CD14-positive monocyte (primary cell): Measurements from ENCODE around the gene CNTNAP5. TPM values are rescaled to one million over a fixed set of nuclear protein-coding genes. Genes with fewer than 3 reads are reported as not detected.

Experiments
- DNase-seq, 3 donors: peaks; one replicate each; pipeline ENCODE4 v3.0.0-alpha.2; 2011 to 2022
- H2AFZ ChIP-seq: 2 replicates; pipeline ENCODE4 v1.6.0; 2012; ENCODE audit warnings: mild to moderate bottlenecking, low read depth, low read length, inconsistent platforms; ENCODE audit not compliant: insufficient read depth, poor library complexity, severe bottlenecking
- H3K27ac ChIP-seq, 2 donors: 1 replicate in 1 of 2; 2 replicates in 1 of 2; pipeline ENCODE4 v1.5.1; 2012 to 2013; ENCODE audit warnings: low read length in 2 of 2, control low read depth in 1 of 2, inconsistent platforms in 1 of 2, low read depth in 1 of 2, mild to moderate bottlenecking in 1 of 2
- H3K27me3 ChIP-seq, 2 donors: one replicate each; pipeline versions ENCODE4 v1.6.0 to v1.6.1; 2011 to 2013; ENCODE audit warnings: low read length in 2 of 2; ENCODE audit not compliant: control insufficient read depth in 2 of 2, insufficient read depth in 2 of 2
- H3K36me3 ChIP-seq, 2 donors: replicated peaks in 1 of 2; 1 replicate in 1 of 2; 2 replicates in 1 of 2; pipeline versions ENCODE4 v1.5.1 to v1.6.1; 2012 to 2013; ENCODE audit warnings: low read length in 2 of 2, control low read depth in 1 of 2, inconsistent platforms in 1 of 2, mild to moderate bottlenecking in 1 of 2; ENCODE audit not compliant: insufficient read depth in 2 of 2, control insufficient read depth in 1 of 2
- H3K4me1 ChIP-seq, 2 donors: 1 replicate in 1 of 2; 2 replicates in 1 of 2; pipeline versions ENCODE4 v1.5.1 to v1.6.1; 2012 to 2013; ENCODE audit warnings: low read length in 2 of 2, control low read depth in 1 of 2, inconsistent platforms in 1 of 2, mild to moderate bottlenecking in 1 of 2, moderate library complexity in 1 of 2; ENCODE audit not compliant: insufficient read depth in 2 of 2, control insufficient read depth in 1 of 2
- H3K4me2 ChIP-seq: replicated peaks from 2 replicates; pipeline ENCODE3; 2012; ENCODE audit warnings: low read length, moderate library complexity, mild to moderate bottlenecking; ENCODE audit not compliant: poor library complexity, severe bottlenecking; ENCODE audit errors: extremely low read depth
- H3K4me3 ChIP-seq, 3 experiments: fragments of 200-600 bp in 1 of 3; sonication (generic) in 1 of 3; replicated peaks in 1 of 3; 1 replicate in 2 of 3; 2 replicates in 1 of 3; pipeline ENCODE4 v1.5.1; 2011 to 2013; ENCODE audit warnings: low read length in 3 of 3, mild to moderate bottlenecking in 3 of 3, control low read depth in 2 of 3, low read depth in 2 of 3, inconsistent platforms in 1 of 3, moderate library complexity in 1 of 3
- H3K79me2 ChIP-seq: 2 replicates; pipeline ENCODE4 v1.6.0; 2012; ENCODE audit warnings: mild to moderate bottlenecking, control low read depth, inconsistent platforms, low read length, moderate library complexity; ENCODE audit not compliant: insufficient read depth
- H3K9ac ChIP-seq: 2 replicates; pipeline ENCODE4 v1.6.0; 2017; ENCODE audit warnings: low read length, mild to moderate bottlenecking; ENCODE audit not compliant: insufficient read depth, poor library complexity, severe bottlenecking
- H3K9me3 ChIP-seq, 2 donors: replicated peaks in 1 of 2; 1 replicate in 1 of 2; 2 replicates in 1 of 2; pipeline versions ENCODE4 v1.5.1 to v1.6.1; 2012 to 2013; ENCODE audit warnings: low read length in 2 of 2, control low read depth in 1 of 2; ENCODE audit not compliant: control insufficient read depth in 1 of 2, insufficient read depth in 1 of 2
- H4K20me1 ChIP-seq: 2 replicates; pipeline ENCODE4 v1.6.0; 2012; ENCODE audit warnings: mild to moderate bottlenecking, low read length, control low read depth, moderate library complexity; ENCODE audit not compliant: insufficient read depth
- H3K27ac Mint-ChIP-seq, 7 donors: one replicate each; pipeline ENCODE4 v1.8.0; 2020; ENCODE audit warnings: mild to moderate bottlenecking in 7 of 7, mixed read lengths in 7 of 7, moderate library complexity in 6 of 7, inconsistent platforms in 2 of 7
- H3K27me3 Mint-ChIP-seq, 3 donors: one replicate each; pipeline ENCODE4 v1.8.0; 2021 to 2022; ENCODE audit warnings: low read depth in 3 of 3, mild to moderate bottlenecking in 3 of 3, mixed read lengths in 3 of 3, moderate library complexity in 3 of 3, inconsistent platforms in 1 of 3
- H3K36me3 Mint-ChIP-seq, 2 donors: one replicate each; pipeline ENCODE4 v1.8.0; 2020; ENCODE audit warnings: mixed read lengths in 2 of 2, inconsistent platforms in 1 of 2, mild to moderate bottlenecking in 1 of 2
- H3K4me1 Mint-ChIP-seq: one replicate; pipeline ENCODE4 v1.8.0; 2020; ENCODE audit warnings: mild to moderate bottlenecking, mixed read lengths
- H3K4me3 Mint-ChIP-seq, 2 donors: one replicate each; pipeline ENCODE4 v1.8.0; 2020; ENCODE audit warnings: mild to moderate bottlenecking in 2 of 2, mixed read lengths in 2 of 2, moderate library complexity in 1 of 2
- H3K9me3 Mint-ChIP-seq, 7 donors: one replicate each; pipeline ENCODE4 v1.8.0; 2020 to 2022; ENCODE audit warnings: mixed read lengths in 7 of 7, mild to moderate bottlenecking in 6 of 7, moderate library complexity in 6 of 7, inconsistent platforms in 2 of 7
- WGBS: methylation state at CpG from one replicate; pipeline ENCODE4 v1.1.5; 2013; ENCODE audit warnings: missing lambda C conversion rate; ENCODE audit not compliant: insufficient coverage; 5-methylcytosine and 5-hydroxymethylcytosine counted together
- intact Hi-C, 2 donors: fragments of 100-400 bp; cut with micrococcal nuclease; formaldehyde crosslinking; loops; one replicate each; pipeline versions ENCODE4 v1.15.0 to v1.15.1; 2023
- polyA plus RNA-seq, 3 donors: library from polyadenylated mRNA; depleted of rRNA in 1 of 3; unstranded in 2 of 3; stranded (reverse) in 1 of 3; fragments of 300-500 nt in 2 of 3; fragments of >200 nt in 1 of 3; fragmentation: Illumina TruSeq in 2 of 3; gene quantifications; 1 replicate in 2 of 3; 2 replicates in 1 of 3; pipeline ENCODE4 v1.2.3, GENCODE V29; 2012 to 2021
- TF ChIP-seq, protein P1 (sequence below): fragments of 200-600 bp; IDR thresholded peaks from one replicate; pipeline ENCODE4 v1.8.0; 2022; ENCODE audit warnings: antibody characterized with exemption, mild to moderate bottlenecking

CNTNAP5 gene
- polyA plus RNA-seq, 3 donors: not detected

DNA sequence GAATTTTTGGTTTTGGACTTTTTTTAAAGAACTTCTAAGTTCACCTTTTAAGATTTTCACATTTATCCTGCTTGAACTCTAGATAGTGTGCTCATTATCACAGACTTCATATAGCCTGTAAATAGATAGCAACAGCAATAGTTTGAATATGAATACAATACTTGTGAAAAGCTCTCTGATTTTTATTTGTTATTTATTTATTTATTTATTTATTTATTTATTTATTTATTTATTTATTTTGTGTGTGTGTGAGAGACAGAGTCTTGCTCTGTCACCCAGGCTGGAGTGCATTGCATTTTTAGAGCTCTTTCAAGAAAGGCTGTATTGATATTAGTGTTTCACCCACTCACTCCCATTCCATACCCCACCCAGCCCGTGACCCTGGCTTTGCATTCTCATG, 153.6 kb downstream of the CNTNAP5 start:
- Histone ChIP-seq H3K4me2 (no peak overlapping the region), H3K9ac (no peak overlapping the region), H3K79me2 (no peaks in the 10 kb centered on the region), H2AFZ (no peak overlapping the region), H3K36me3 (no peaks in the 10 kb centered on the region), H3K27ac (no peak overlapping the region), H3K27me3 (no peaks in the 10 kb centered on the region), H3K4me3 (no peak overlapping the region), H3K9me3 (peaks cover 4 to 9% of the 10 kb centered on the region in 2 donors), H3K4me1 (no peaks in the 10 kb centered on the region), H4K20me1 (no peaks in the 10 kb centered on the region)
- intact Hi-C loops: no loop called here
- peaks cover 0 to 8% (median 4%) of the 10 kb centered on the region in 7 donors for H3K9me3 Mint-ChIP-seq
- WGBS: no CpG with 5 or more reads among the region's 1 CpG
- H3K4me1 Mint-ChIP-seq: no peaks in the 10 kb centered on the region
- TF ChIP-seq, protein P1, sequence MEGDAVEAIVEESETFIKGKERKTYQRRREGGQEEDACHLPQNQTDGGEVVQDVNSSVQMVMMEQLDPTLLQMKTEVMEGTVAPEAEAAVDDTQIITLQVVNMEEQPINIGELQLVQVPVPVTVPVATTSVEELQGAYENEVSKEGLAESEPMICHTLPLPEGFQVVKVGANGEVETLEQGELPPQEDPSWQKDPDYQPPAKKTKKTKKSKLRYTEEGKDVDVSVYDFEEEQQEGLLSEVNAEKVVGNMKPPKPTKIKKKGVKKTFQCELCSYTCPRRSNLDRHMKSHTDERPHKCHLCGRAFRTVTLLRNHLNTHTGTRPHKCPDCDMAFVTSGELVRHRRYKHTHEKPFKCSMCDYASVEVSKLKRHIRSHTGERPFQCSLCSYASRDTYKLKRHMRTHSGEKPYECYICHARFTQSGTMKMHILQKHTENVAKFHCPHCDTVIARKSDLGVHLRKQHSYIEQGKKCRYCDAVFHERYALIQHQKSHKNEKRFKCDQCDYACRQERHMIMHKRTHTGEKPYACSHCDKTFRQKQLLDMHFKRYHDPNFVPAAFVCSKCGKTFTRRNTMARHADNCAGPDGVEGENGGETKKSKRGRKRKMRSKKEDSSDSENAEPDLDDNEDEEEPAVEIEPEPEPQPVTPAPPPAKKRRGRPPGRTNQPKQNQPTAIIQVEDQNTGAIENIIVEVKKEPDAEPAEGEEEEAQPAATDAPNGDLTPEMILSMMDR: no peak
- H3K36me3 Mint-ChIP-seq: no peaks in the 10 kb centered on the region
- no peak overlapping the region for H3K4me3 Mint-ChIP-seq
- no peaks in the 10 kb centered on the region for H3K27me3 Mint-ChIP-seq
- no peak for DNase-seq
- no peak overlapping the region for H3K27ac Mint-ChIP-seq

- no peak overlapping the region for H3K4me3 Mint-ChIP-seq
- no peaks in the 10 kb centered on the region for H3K79me2 ChIP-seq
- H3K36me3 Mint-ChIP-seq: no peaks in the 10 kb centered on the region
- no peaks in the 10 kb centered on the region for H3K4me1 ChIP-seq
- TF ChIP-seq, protein P1: no peak
- H3K27me3 ChIP-seq: no peaks in the 10 kb centered on the region
- no peak overlapping the region for H3K27ac ChIP-seq
- H4K20me1 ChIP-seq: no peaks in the 10 kb centered on the region
- H3K27me3 Mint-ChIP-seq: no peaks in the 10 kb centered on the region
- no peaks in the 10 kb centered on the region for H3K4me1 Mint-ChIP-seq
- no peak overlapping the region for H3K9ac ChIP-seq
- H3K9me3 Mint-ChIP-seq: peaks cover 0 to 11% (median 2%) of the 10 kb centered on the region in 7 donors
- peaks cover 4 to 9% of the 10 kb centered on the region in 2 donors for H3K9me3 ChIP-seq
- no peak overlapping the region for H2AFZ ChIP-seq
- no peak overlapping the region for H3K27ac Mint-ChIP-seq
- no peak overlapping the region for H3K4me2 ChIP-seq
- DNase-seq: no peak
- intact Hi-C loops: no loop called here
- no peaks in the 10 kb centered on the region for H3K36me3 ChIP-seq
- H3K4me3 ChIP-seq: no peak overlapping the region
Measured at GRCh38 chr2:124180635-124181034, 155.5 kb downstream of the CNTNAP5 start.
